Mammary epithelial cell (primary cell): ENCODE results near the gene FHIT.

Source experiments
- CTCF ChIP-seq, 2 donors: IDR thresholded peaks in 1 of 2; conservative IDR thresholded peaks in 1 of 2; 2 replicates each; pipeline ENCODE4 v1.5.1; 2011 to 2012; ENCODE audit warnings: inconsistent platforms in 2 of 2, low read length in 2 of 2, mild to moderate bottlenecking in 2 of 2, control low read depth in 1 of 2, low read depth in 1 of 2; ENCODE audit not compliant: insufficient read depth in 1 of 2; ENCODE audit errors: extremely low read depth in 1 of 2
- EZH2 ChIP-seq: IDR thresholded peaks from 2 replicates; pipeline ENCODE4 v1.6.1; 2012; ENCODE audit warnings: low read length, inconsistent platforms, borderline replicate concordance

- TF ChIP-seq EZH2 (no peak), CTCF (conservative IDR thresholded peaks at IDR 0.05 in 1 of 2, IDR thresholded peaks at IDR 0.05 in 1 of 2; ENCODE audit: extremely low read depth in 1 of 2, insufficient read depth in 1 of 2, low read depth in 1 of 2, low read length in 2 of 2) (no peak)
These were observed 634.1 kb downstream of the FHIT start for GRCh38 chr3:60617188-60617587.
